HCT116 (cell line): ENCODE measurements around the gene CLASP1. TPM values are rescaled to one million over a fixed set of nuclear protein-coding genes. Genes with fewer than 3 reads are reported as not detected.

ENCODE experiments used
- ATAC-seq: fragments of 200-7000 bp; cut with Tn5 transposase; 2 replicates; pipeline ENCODE4 v1.9.1; 2020; ENCODE audit warnings: mild to moderate bottlenecking, moderate library complexity
- BruUV-seq: library from RNA; stranded (reverse); fragments of 400-500 nt; replicated peaks from 2 replicates; lab custom pipeline; 2021; lab: Mats Ljungman, UMichigan
- CTCF ChIA-PET: fragments of 300-600 bp; sonication (Branson Sonifier 250); formaldehyde crosslinking; loops from one replicate; lab custom pipeline; 2021; ENCODE audit warnings: antibody characterized with exemption; lab: Charles Lee
- POLR2A ChIA-PET: fragments of 300-600, 350-600 bp; sonication (Branson Sonifier 250); formaldehyde crosslinking; loops from one replicate; lab custom pipeline; 2021; ENCODE audit warnings: antibody characterized with exemption; lab: Charles Lee
- RAD21 ChIA-PET, 2 experiments: fragments of 300-600 bp; sonication (Branson Sonifier 250); formaldehyde crosslinking; loops; one replicate each; lab custom pipeline; 2023; ENCODE audit warnings: low total read pairs in 2 of 2; ENCODE audit not compliant: uncharacterized antibody in 2 of 2, unreplicated experiment in 2 of 2, low non-redundant PET in 1 of 2; lab: Charles Lee
- DNase-seq: peaks from one replicate; pipeline ENCODE4 v3.0.0-alpha.2; 2010; ENCODE audit warnings: low read depth, low spot score
- H2AFZ ChIP-seq: fragments of 200-600 bp; shearing (Covaris generic), sonication (generic); 2 replicates; pipeline ENCODE4 v1.6.1; 2017; ENCODE audit warnings: low read depth, mixed run types, mixed read lengths, antibody characterized with exemption, low read length; ENCODE audit not compliant: poor library complexity, severe bottlenecking
- H3K27ac ChIP-seq: 2 replicates; pipeline ENCODE4 v1.5.1; 2012; ENCODE audit warnings: low read depth, low read length
- H3K27me3 ChIP-seq: fragments of 200-600 bp; sonication (generic); 2 replicates; pipeline ENCODE4 v1.6.1; 2016; ENCODE audit warnings: mixed run types, low read length, mixed read lengths; ENCODE audit not compliant: insufficient read depth
- H3K36me3 ChIP-seq, 2 experiments: fragments of 200-500 bp in 1 of 2; fragments of 200-600 bp in 1 of 2; sonication (Bioruptor generic) in 1 of 2; sonication (generic) in 1 of 2; 2 replicates each; pipeline versions ENCODE4 v1.5.1 to v1.6.1; 2014 to 2016; ENCODE audit warnings: low read length in 2 of 2, inconsistent platforms in 1 of 2, mixed read lengths in 1 of 2, mixed run types in 1 of 2; ENCODE audit not compliant: insufficient read depth in 2 of 2, control insufficient read depth in 1 of 2
- H3K4me1 ChIP-seq, 2 experiments: fragments of 200-600 bp in 1 of 2; sonication (generic) in 1 of 2; 2 replicates each; pipeline versions ENCODE4 v1.5.1 to v1.6.1; 2012 to 2017; ENCODE audit warnings: low read length in 2 of 2, inconsistent platforms in 1 of 2, mild to moderate bottlenecking in 1 of 2, mixed read lengths in 1 of 2, mixed run types in 1 of 2, moderate library complexity in 1 of 2; ENCODE audit not compliant: insufficient read depth in 2 of 2, control insufficient read depth in 1 of 2
- H3K4me2 ChIP-seq: fragments of 200-600 bp; sonication (generic); 2 replicates; pipeline ENCODE4 v1.6.1; 2017; ENCODE audit warnings: mixed run types, low read length, mixed read lengths
- H3K4me3 ChIP-seq, 2 experiments: fragments of 200-600 bp in 1 of 2; sonication (generic) in 1 of 2; replicated peaks in 1 of 2; 2 replicates each; pipeline ENCODE4 v1.5.1; 2011 to 2016; ENCODE audit warnings: low read length in 2 of 2, control low read depth in 1 of 2, low read depth in 1 of 2, mild to moderate bottlenecking in 1 of 2, mixed read lengths in 1 of 2, mixed run types in 1 of 2
- H3K79me2 ChIP-seq: fragments of 200-600 bp; sonication (generic); 2 replicates; pipeline ENCODE4 v1.6.1; 2017; ENCODE audit warnings: mild to moderate bottlenecking, mixed run types, low read length, moderate library complexity, mixed read lengths; ENCODE audit not compliant: insufficient read depth
- H3K9ac ChIP-seq: fragments of 200-600 bp; sonication (generic); 2 replicates; pipeline ENCODE4 v1.6.1; 2016; ENCODE audit warnings: low read length, mixed read lengths
- H3K9me2 ChIP-seq: fragments of 200-600 bp; sonication (generic), shearing (Covaris generic); 2 replicates; pipeline ENCODE4 v1.6.1; 2017; ENCODE audit warnings: mixed run types, mild to moderate bottlenecking, moderate library complexity; ENCODE audit not compliant: insufficient read depth
- H3K9me3 ChIP-seq, 2 experiments: fragments of 200-500 bp in 1 of 2; fragments of 200-600 bp in 1 of 2; sonication (Bioruptor generic) in 1 of 2; sonication (generic) in 1 of 2; 2 replicates each; pipeline ENCODE4 v1.6.1; 2014 to 2017; ENCODE audit warnings: low read length in 2 of 2, mixed read lengths in 2 of 2, inconsistent platforms in 1 of 2, low read depth in 1 of 2, mild to moderate bottlenecking in 1 of 2, mixed run types in 1 of 2, moderate library complexity in 1 of 2; ENCODE audit not compliant: control insufficient read depth in 1 of 2, insufficient read depth in 1 of 2
- H4K20me1 ChIP-seq: fragments of 200-600 bp; sonication (generic), shearing (Covaris generic); 2 replicates; pipeline ENCODE4 v1.6.1; 2017; ENCODE audit warnings: mixed run types, mild to moderate bottlenecking, moderate library complexity; ENCODE audit not compliant: insufficient read depth
- EZH2phosphoT487 ChIP-seq: fragments of 200-600 bp; IDR thresholded peaks from 2 replicates; pipeline ENCODE4 v1.6.1; 2018; ENCODE audit warnings: antibody characterized with exemption, borderline replicate concordance
- MAX ChIP-seq: IDR thresholded peaks from 2 replicates; pipeline ENCODE4 v1.6.1; 2012
- RAD21 ChIP-seq: IDR thresholded peaks from 2 replicates; pipeline ENCODE4 v1.6.1; 2012; ENCODE audit warnings: low read depth, mild to moderate bottlenecking
- SP1 ChIP-seq: IDR thresholded peaks from 2 replicates; pipeline ENCODE4 v1.6.1; 2012; ENCODE audit warnings: low read depth
- SRF ChIP-seq: IDR thresholded peaks from 2 replicates; pipeline ENCODE4 v1.6.1; 2012; ENCODE audit warnings: low read depth
- YY1 ChIP-seq: IDR thresholded peaks from 2 replicates; pipeline ENCODE4 v1.6.1; 2011; ENCODE audit warnings: low read length, low read depth, moderate library complexity, mild to moderate bottlenecking; ENCODE audit not compliant: insufficient replicate concordance; ENCODE audit errors: extremely low read depth
- ZBTB33 ChIP-seq: IDR thresholded peaks from 2 replicates; pipeline ENCODE4 v1.6.1; 2011; ENCODE audit warnings: mild to moderate bottlenecking, low read length, moderate library complexity; ENCODE audit not compliant: insufficient replicate concordance; ENCODE audit errors: extremely low read depth
- ZNF274 ChIP-seq: fragments of 200-500 bp; sonication (Bioruptor generic); IDR thresholded peaks from 2 replicates; pipeline ENCODE4 v1.6.1; 2014; ENCODE audit warnings: mild to moderate bottlenecking, low read depth, low read length, inconsistent platforms
- intact Hi-C: fragments of 100-400 bp; cut with micrococcal nuclease; formaldehyde crosslinking; loops from 2 replicates; pipeline ENCODE4 v1.10.0; 2022
- total RNA-seq: library from RNA; stranded (reverse); gene quantifications from one replicate; pipeline ENCODE4 v1.2.1, GENCODE V29; 2021; ENCODE audit not compliant: unreplicated experiment
- TF ChIP-seq, protein P1 (sequence below), 3 experiments: fragments of 200-600 bp in 1 of 3; sonication (generic) in 1 of 3; IDR thresholded peaks in 2 of 3; conservative IDR thresholded peaks in 1 of 3; 2 replicates each; pipeline ENCODE4 v1.5.1; 2012 to 2017; ENCODE audit warnings: low read depth in 2 of 3, low read length in 2 of 3, antibody characterized with exemption in 1 of 3, borderline replicate concordance in 1 of 3, control low read depth in 1 of 3, mild to moderate bottlenecking in 1 of 3, mixed read lengths in 1 of 3, mixed run types in 1 of 3, moderate library complexity in 1 of 3; ENCODE audit not compliant: insufficient read depth in 1 of 3

CLASP1 gene
- total RNA-seq, 1 experiment from 2014 or later: 41.9 TPM

DNA sequence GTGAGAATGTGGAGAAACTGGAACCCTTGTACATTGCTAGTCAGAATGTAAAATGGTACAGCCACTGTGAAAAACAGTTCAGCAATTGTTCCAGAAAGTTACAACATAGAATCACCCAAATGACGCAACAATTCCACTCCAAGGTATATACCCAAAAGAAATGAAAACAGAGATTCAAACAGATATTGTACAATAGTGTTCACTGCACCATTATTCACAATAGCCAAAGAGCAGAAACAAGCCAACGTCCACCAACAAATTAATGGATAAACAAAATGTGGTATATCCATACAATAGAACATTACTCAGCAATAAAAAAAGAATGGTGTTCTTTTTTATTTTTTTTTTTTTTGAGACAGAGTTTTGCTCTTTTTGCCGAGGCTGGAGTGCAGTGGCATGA, 10.9 kb downstream of the CLASP1 start:
- intact Hi-C loops: no loop called here
- Histone ChIP-seq H3K79me2 (peaks cover 85% of the 10 kb centered on the region), H3K9ac (no peak overlapping the region), H3K27me3 (no peaks in the 10 kb centered on the region), H3K36me3 (no peaks in the 10 kb centered on the region), H3K4me3 (no peak overlapping the region), H3K4me1 (peaks cover 19 to 20% of the 10 kb centered on the region in 2 experiments), H4K20me1 (no peaks in the 10 kb centered on the region)
- TF ChIP-seq SRF (no peak), MAX (no peak), ZNF274 (no peak), EZH2phosphoT487 (no peak)
- TF ChIP-seq, protein P1, sequence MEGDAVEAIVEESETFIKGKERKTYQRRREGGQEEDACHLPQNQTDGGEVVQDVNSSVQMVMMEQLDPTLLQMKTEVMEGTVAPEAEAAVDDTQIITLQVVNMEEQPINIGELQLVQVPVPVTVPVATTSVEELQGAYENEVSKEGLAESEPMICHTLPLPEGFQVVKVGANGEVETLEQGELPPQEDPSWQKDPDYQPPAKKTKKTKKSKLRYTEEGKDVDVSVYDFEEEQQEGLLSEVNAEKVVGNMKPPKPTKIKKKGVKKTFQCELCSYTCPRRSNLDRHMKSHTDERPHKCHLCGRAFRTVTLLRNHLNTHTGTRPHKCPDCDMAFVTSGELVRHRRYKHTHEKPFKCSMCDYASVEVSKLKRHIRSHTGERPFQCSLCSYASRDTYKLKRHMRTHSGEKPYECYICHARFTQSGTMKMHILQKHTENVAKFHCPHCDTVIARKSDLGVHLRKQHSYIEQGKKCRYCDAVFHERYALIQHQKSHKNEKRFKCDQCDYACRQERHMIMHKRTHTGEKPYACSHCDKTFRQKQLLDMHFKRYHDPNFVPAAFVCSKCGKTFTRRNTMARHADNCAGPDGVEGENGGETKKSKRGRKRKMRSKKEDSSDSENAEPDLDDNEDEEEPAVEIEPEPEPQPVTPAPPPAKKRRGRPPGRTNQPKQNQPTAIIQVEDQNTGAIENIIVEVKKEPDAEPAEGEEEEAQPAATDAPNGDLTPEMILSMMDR (IDR thresholded peaks at IDR 0.05 in 2 of 3, conservative IDR thresholded peaks at IDR 0.05 in 1 of 3; ENCODE audit: borderline replicate concordance in 1 of 3, insufficient read depth in 1 of 3, low read depth in 2 of 3, low read length in 2 of 3): no peak
- TF ChIP-seq, all 23 proteins: peak for 0
- ChIA-PET POLR2A (no interaction called here), CTCF (no interaction called here), RAD21 (no interaction called here)
- no peak for DNase-seq
- H3K9me2 ChIP-seq: no peaks in the 10 kb centered on the region
- ATAC-seq: no peak
- H2AFZ ChIP-seq: no peak overlapping the region
- H3K4me2 ChIP-seq: no peak overlapping the region
- no peaks in the 10 kb centered on the region for H3K9me3 ChIP-seq
- no peak overlapping the region for H3K27ac ChIP-seq
- no TSS peak for BruUV-seq

GRCh38 chr2:121635371-121635770, 13.9 kb downstream of the CLASP1 start:
- no peak for TF ChIP-seq SP1
- TF ChIP-seq RAD21: no peak
- TF ChIP-seq ZBTB33: no peak
- TF ChIP-seq, protein P1 (IDR thresholded peaks at IDR 0.05 in 2 of 3, conservative IDR thresholded peaks at IDR 0.05 in 1 of 3; ENCODE audit: borderline replicate concordance in 1 of 3, insufficient read depth in 1 of 3, low read depth in 2 of 3, low read length in 2 of 3): no peak
- TF ChIP-seq YY1: no peak
- no TSS peak for BruUV-seq
- no peaks in the 10 kb centered on the region for H3K36me3 ChIP-seq
- no peaks in the 10 kb centered on the region for H3K9me3 ChIP-seq
- DNase-seq (no peak), ATAC-seq (no peak)
- CTCF ChIA-PET: no interaction called here
- H3K9ac ChIP-seq: no peak overlapping the region
- H3K4me3 ChIP-seq: no peak overlapping the region
- H4K20me1 ChIP-seq: no peaks in the 10 kb centered on the region
- no peaks in the 10 kb centered on the region for H3K27me3 ChIP-seq
- RAD21 ChIA-PET: interaction anchor here in 1 of 2 experiments (0.6 kb wide), 1 partner anchor 101 kb away, joined by 3 read pairs; the partner anchor contains the start of gene NIFK
- H3K27ac ChIP-seq: peak overlapping the region; percentile 57; the same call in 1 of the 2 replicates
- intact Hi-C loops: no loop called here
- peaks cover 19 to 20% of the 10 kb centered on the region in 2 experiments for H3K4me1 ChIP-seq
- no peaks in the 10 kb centered on the region for H3K9me2 ChIP-seq
- no peak overlapping the region for H2AFZ ChIP-seq
- peaks cover 74% of the 10 kb centered on the region for H3K79me2 ChIP-seq
- POLR2A ChIA-PET: no interaction called here
- peak overlapping the region; percentile 59; the same call in 1 of the 2 replicates for H3K4me2 ChIP-seq
